ENCODE results near the gene TRIM40.
A peak's percentile ranks its signal among the peaks of the same experiment; 100 is the strongest.

TRIM40 gene

GRCh38 chr6:30135757-30136156 is at the start of gene TRIM40:
Gene TRIM40, plus strand, starts transcription at chr6:30136140. Its CDS starts 897 bp downstream, at chr6:30137037.
- TF ChIP-seq CTCF (conservative IDR thresholded peaks at IDR 0.05; ENCODE audit: low read depth), result no peak
- CTCF ChIA-PET, result no interaction called here

GRCh38 chr6:30087876-30088275 is 48.1 kb upstream of the TRIM40 start:
- ChIA-PET CTCF (no interaction called here), POLR2A (ENCODE audit: low non-redundant PET) (interaction anchor here (0.7 kb wide), 1 partner anchor 21 kb away, joined by 3 read pairs; the partner anchor contains the start of gene PPP1R11)
- TF ChIP-seq CTCF (conservative IDR thresholded peaks at IDR 0.05; ENCODE audit: low read depth), result no peak
- no peak overlapping the region for H3K27ac ChIP-seq
- DNase-seq (ENCODE audit: low spot score), result no peak

More at GRCh38 chr6:30135757-30136156, at the start of gene TRIM40:
- DNase-seq (ENCODE audit: low spot score), result no peak
- POLR2A ChIA-PET (ENCODE audit: low non-redundant PET), result no interaction called here
- H3K27ac ChIP-seq, result no peak within 1 kb of the TSS

- CTCF ChIA-PET, result interaction anchor here (0.6 to 1.0 kb wide), 2 partner anchors 39 to 78 kb away, joined by 3 to 6 read pairs; no protein-coding TSS in a partner anchor
- no peak for TF ChIP-seq CTCF (conservative IDR thresholded peaks at IDR 0.05; ENCODE audit: low read depth)
- POLR2A ChIA-PET (ENCODE audit: low non-redundant PET), result no interaction called here
- peak overlapping the region; percentile 44 for H3K27ac ChIP-seq
- peak; percentile 78 for DNase-seq (ENCODE audit: low spot score)
Observed at GRCh38 chr6:30091577-30092381, 44.2 kb upstream of the TRIM40 start.

GRCh38 chr6:30092852-30093543 is 42.9 kb upstream of the TRIM40 start:
- ChIA-PET CTCF (interaction anchor here (0.7 kb wide), 1 partner anchor 1457 kb away, joined by 3 read pairs; no protein-coding TSS in a partner anchor), POLR2A (ENCODE audit: low non-redundant PET) (no interaction called here)
- no peak for TF ChIP-seq CTCF (conservative IDR thresholded peaks at IDR 0.05; ENCODE audit: low read depth)
- DNase-seq (ENCODE audit: low spot score), result no peak
- no peak overlapping the region for H3K27ac ChIP-seq

GRCh38 chr6:30093951-30094661 is 41.8 kb upstream of the TRIM40 start:
- no peak for DNase-seq (ENCODE audit: low spot score)
- ChIA-PET CTCF (interaction anchor here (1.7 kb wide), 1 partner anchor 10 kb away, joined by 8 read pairs; no protein-coding TSS in a partner anchor), POLR2A (ENCODE audit: low non-redundant PET) (no interaction called here)
- TF ChIP-seq CTCF (conservative IDR thresholded peaks at IDR 0.05; ENCODE audit: low read depth), result no peak
- no peak overlapping the region for H3K27ac ChIP-seq

- no peak overlapping the region for H3K27ac ChIP-seq
- TF ChIP-seq CTCF (conservative IDR thresholded peaks at IDR 0.05; ENCODE audit: low read depth), result no peak
- CTCF ChIA-PET, result no interaction called here
- no peak for DNase-seq (ENCODE audit: low spot score)
- POLR2A ChIA-PET (ENCODE audit: low non-redundant PET), result no interaction called here
Observed at GRCh38 chr6:30096829-30097228, 39.1 kb upstream of the TRIM40 start.

All from RWPE1 (cell line).